Tibial artery (tissue), 4 donors: ENCODE measurements around the gene TFPI.

Source experiments
- DNase-seq, 2 donors: peaks; one replicate each; pipeline ENCODE4 v3.0.0-alpha.2; 2019
- H3K27ac ChIP-seq, 2 donors: fragments of 200-600 bp; sonication (generic) in 1 of 2; 1 replicate in 1 of 2; 2 replicates in 1 of 2; pipeline ENCODE4 v1.5.1; 2018 to 2019; ENCODE audit warnings: mild to moderate bottlenecking in 1 of 2
- H3K27me3 ChIP-seq, 2 donors: fragments of 200-600 bp; sonication (generic) in 1 of 2; one replicate each; pipeline versions ENCODE4 v1.5.1 to v1.6.0; 2016 to 2019
- H3K36me3 ChIP-seq, 3 donors: fragments of 200-600 bp; sonication (generic) in 2 of 3; one replicate each; pipeline ENCODE4 v1.5.1; 2016 to 2019; ENCODE audit warnings: mild to moderate bottlenecking in 2 of 3
- H3K4me1 ChIP-seq, 4 donors: fragments of 200-600 bp; sonication (generic) in 2 of 4; 1 replicate in 3 of 4; 2 replicates in 1 of 4; pipeline ENCODE4 v1.5.1; 2016 to 2019
- H3K4me3 ChIP-seq, 2 donors: fragments of 200-600 bp; sonication (generic) in 1 of 2; 1 replicate in 1 of 2; 2 replicates in 1 of 2; pipeline ENCODE4 v1.5.1; 2018 to 2019; ENCODE audit warnings: mild to moderate bottlenecking in 2 of 2
- H3K9me3 ChIP-seq, 3 donors: fragments of 200-600 bp; sonication (generic) in 1 of 3; one replicate each; pipeline ENCODE4 v1.5.1; 2016 to 2019
- intact Hi-C: fragments of 100-400 bp; cut with DNase I; formaldehyde crosslinking; loops from one replicate; pipeline ENCODE4 v1.15.0; 2023; ENCODE audit warnings: low total_unique reads
- TF ChIP-seq, protein P1 (sequence below), 2 experiments: fragments of 200-600 bp in 1 of 2; fragments of 450-650 bp in 1 of 2; IDR thresholded peaks; one replicate each; pipeline ENCODE4 v1.5.1; 2017 to 2019; ENCODE audit warnings: antibody characterized with exemption in 2 of 2, mild to moderate bottlenecking in 1 of 2, moderate library complexity in 1 of 2

TFPI gene

DNA sequence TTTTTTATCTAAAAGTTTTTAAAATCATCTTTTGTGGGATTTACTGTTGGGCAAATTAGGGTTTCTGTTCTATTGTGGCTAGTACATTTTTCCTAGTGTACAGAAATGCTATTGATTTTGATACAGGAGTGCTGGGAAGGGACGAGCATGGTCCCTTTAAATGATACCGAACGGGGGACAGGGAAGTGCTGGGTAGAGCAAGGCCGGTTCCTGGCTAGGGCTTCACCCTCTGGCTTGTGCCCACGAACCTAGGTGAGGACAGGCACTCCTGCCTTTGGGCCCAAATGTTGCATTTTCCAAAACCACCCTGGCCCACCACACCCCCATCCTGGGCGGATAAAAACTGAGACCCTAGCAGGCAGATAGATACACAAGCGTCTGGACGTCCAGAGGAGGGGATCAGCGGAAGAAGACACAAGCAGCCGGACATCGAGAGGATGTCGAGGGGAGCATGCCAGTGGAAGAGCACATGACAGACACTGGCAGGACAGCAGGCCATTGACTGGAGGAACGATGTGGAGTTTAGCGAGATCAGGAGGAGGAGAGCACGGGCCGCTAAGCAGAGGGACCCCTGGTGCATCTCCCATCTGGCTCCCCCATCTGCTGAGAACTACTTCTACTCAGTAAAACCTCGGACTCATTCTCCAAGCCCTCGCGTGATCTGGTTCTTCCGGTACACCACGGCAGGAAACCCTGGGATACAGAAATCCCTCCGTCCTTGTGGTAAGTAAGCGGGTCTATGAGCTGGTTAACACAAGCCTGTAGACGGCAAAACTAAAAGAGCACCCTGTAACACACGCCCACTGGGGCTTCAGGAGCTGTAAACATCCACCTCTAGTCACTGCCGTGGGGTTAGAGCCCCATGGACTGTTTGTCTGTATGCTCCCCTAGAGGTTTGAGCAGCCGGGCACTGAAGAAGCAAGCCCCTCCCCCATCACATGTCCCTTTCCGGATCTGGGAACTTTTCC, 92.7 kb downstream of the TFPI start:
- DNase-seq: no peak
- Histone ChIP-seq H3K27ac (no peak overlapping the region), H3K4me1 (peaks cover 0 to 9% (median 0%) of the 10 kb centered on the region in 4 donors), H3K9me3 (no peaks in the 10 kb centered on the region), H3K36me3 (peaks cover 0 to 11% (median 5%) of the 10 kb centered on the region in 3 donors), H3K27me3 (no peaks in the 10 kb centered on the region), H3K4me3 (no peak overlapping the region)
- TF ChIP-seq, protein P1, sequence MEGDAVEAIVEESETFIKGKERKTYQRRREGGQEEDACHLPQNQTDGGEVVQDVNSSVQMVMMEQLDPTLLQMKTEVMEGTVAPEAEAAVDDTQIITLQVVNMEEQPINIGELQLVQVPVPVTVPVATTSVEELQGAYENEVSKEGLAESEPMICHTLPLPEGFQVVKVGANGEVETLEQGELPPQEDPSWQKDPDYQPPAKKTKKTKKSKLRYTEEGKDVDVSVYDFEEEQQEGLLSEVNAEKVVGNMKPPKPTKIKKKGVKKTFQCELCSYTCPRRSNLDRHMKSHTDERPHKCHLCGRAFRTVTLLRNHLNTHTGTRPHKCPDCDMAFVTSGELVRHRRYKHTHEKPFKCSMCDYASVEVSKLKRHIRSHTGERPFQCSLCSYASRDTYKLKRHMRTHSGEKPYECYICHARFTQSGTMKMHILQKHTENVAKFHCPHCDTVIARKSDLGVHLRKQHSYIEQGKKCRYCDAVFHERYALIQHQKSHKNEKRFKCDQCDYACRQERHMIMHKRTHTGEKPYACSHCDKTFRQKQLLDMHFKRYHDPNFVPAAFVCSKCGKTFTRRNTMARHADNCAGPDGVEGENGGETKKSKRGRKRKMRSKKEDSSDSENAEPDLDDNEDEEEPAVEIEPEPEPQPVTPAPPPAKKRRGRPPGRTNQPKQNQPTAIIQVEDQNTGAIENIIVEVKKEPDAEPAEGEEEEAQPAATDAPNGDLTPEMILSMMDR (IDR thresholded peaks at IDR 0.05): no peak
- intact Hi-C loops: no loop called here

GRCh38 chr2:187459256-187459655, 95.0 kb downstream of the TFPI start:
- Histone ChIP-seq H3K27ac (no peak overlapping the region), H3K4me1 (peaks cover 0 to 9% (median 0%) of the 10 kb centered on the region in 4 donors), H3K4me3 (no peak overlapping the region), H3K27me3 (no peaks in the 10 kb centered on the region), H3K9me3 (no peaks in the 10 kb centered on the region), H3K36me3 (no peaks in the 10 kb centered on the region)
- no peak for DNase-seq
- intact Hi-C loops: loop anchor here (10.0 kb wide), 2 partner anchors 164 to 324 kb away; no protein-coding TSS in a partner anchor
- TF ChIP-seq, protein P1 (IDR thresholded peaks at IDR 0.05): no peak

GRCh38 chr2:187453078-187453641, 101.1 kb downstream of the TFPI start:
- Histone ChIP-seq H3K27ac (no peak overlapping the region), H3K9me3 (no peaks in the 10 kb centered on the region), H3K36me3 (no peaks in the 10 kb centered on the region), H3K27me3 (no peaks in the 10 kb centered on the region), H3K4me1 (peaks cover 0 to 8% (median 0%) of the 10 kb centered on the region in 4 donors), H3K4me3 (no peak overlapping the region)
- TF ChIP-seq, protein P1 (IDR thresholded peaks at IDR 0.05): peak; percentile 52 to 72
- intact Hi-C loops: loop anchor here (5.0 to 10.0 kb wide), 3 partner anchors 158 to 591 kb away; no protein-coding TSS in a partner anchor
- no peak for DNase-seq

GRCh38 chr2:187451510-187451909, 102.7 kb downstream of the TFPI start:
- no peaks in the 10 kb centered on the region for H3K9me3 ChIP-seq
- H3K4me1 ChIP-seq: peaks cover 0 to 8% (median 0%) of the 10 kb centered on the region in 4 donors
- H3K27ac ChIP-seq: no peak overlapping the region
- H3K36me3 ChIP-seq: no peaks in the 10 kb centered on the region
- intact Hi-C loops: loop anchor here (5.0 to 10.0 kb wide), 3 partner anchors 157 to 589 kb away; no protein-coding TSS in a partner anchor
- no peak overlapping the region for H3K4me3 ChIP-seq
- no peaks in the 10 kb centered on the region for H3K27me3 ChIP-seq
- no peak for DNase-seq
- TF ChIP-seq, protein P1 (IDR thresholded peaks at IDR 0.05): no peak

- TF ChIP-seq, protein P1 (IDR thresholded peaks at IDR 0.05): no peak
- H3K27ac ChIP-seq: peak overlapping the region; percentile 61 to 76
- H3K36me3 ChIP-seq: no peaks in the 10 kb centered on the region
- H3K4me1 ChIP-seq: peaks cover 0 to 22% (median 0%) of the 10 kb centered on the region in 4 donors
- peak overlapping the region; percentile 51 to 55 for H3K4me3 ChIP-seq
- no peaks in the 10 kb centered on the region for H3K9me3 ChIP-seq
- intact Hi-C loops: no loop called here
- H3K27me3 ChIP-seq: no peaks in the 10 kb centered on the region
- no peak for DNase-seq
These were observed 106.9 kb downstream of the TFPI start for GRCh38 chr2:187447336-187447735.
